ENCODE data around the gene LRRC2. TPM values are rescaled to one million over a fixed set of nuclear protein-coding genes. Genes with fewer than 3 reads are reported as not detected.

LRRC2 gene
- total RNA-seq, 3 donors from 2014 or later: 1.8 to 2.8 (median 2.5) TPM

DNA sequence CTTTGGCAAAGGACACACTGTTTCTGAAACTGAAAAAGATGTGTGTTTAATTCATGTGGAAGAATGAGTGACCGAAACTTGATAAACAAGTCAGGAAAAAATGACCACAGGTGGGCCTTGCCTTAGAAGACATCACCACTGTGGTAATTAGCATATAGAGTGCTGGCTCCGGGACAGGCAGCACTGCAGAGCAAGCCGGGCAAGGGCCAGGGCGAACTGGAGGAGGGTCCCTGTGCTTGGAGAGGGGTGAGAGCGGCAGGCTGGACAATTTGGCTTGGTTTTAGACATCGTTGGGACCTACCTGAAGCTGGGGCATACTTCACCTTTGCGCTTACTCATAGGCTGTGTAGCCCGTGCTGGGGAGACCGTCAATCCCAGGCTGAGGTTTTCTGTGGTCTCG is 60.1 kb downstream of the LRRC2 start:
- H3K9me3 ChIP-seq: no peaks in the 10 kb centered on the region
- no peaks in the 10 kb centered on the region for H3K4me1 ChIP-seq (ENCODE audit: low read depth)
- H3K4me3 ChIP-seq: no peak overlapping the region
- ATAC-seq: no peak
- H3K36me3 ChIP-seq (ENCODE audit: low read depth): no peaks in the 10 kb centered on the region
- DNase-seq: no peak
- TF ChIP-seq, protein P1, sequence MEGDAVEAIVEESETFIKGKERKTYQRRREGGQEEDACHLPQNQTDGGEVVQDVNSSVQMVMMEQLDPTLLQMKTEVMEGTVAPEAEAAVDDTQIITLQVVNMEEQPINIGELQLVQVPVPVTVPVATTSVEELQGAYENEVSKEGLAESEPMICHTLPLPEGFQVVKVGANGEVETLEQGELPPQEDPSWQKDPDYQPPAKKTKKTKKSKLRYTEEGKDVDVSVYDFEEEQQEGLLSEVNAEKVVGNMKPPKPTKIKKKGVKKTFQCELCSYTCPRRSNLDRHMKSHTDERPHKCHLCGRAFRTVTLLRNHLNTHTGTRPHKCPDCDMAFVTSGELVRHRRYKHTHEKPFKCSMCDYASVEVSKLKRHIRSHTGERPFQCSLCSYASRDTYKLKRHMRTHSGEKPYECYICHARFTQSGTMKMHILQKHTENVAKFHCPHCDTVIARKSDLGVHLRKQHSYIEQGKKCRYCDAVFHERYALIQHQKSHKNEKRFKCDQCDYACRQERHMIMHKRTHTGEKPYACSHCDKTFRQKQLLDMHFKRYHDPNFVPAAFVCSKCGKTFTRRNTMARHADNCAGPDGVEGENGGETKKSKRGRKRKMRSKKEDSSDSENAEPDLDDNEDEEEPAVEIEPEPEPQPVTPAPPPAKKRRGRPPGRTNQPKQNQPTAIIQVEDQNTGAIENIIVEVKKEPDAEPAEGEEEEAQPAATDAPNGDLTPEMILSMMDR (IDR thresholded peaks at IDR 0.05): no peak
- intact Hi-C loops (cut with DNase I, micrococcal nuclease): no loop called here

DNA sequence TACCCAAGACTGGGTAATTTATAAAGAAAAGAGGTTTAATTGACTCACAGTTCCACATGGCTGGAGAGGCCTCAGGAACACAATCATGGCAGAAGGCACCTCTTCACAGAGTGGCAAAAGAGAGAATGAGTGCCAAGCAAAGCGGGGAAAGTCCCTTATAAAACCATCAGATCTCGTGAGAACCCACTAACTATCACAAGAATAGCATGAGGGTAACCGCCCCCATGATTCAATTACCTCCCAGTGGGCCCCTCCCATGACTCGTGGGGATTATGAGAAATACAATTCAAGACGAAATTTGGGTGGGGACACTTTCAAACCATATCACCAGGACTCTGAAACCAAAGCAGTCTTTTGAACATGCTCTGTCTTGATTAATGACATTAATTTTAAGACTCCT is 61.3 kb downstream of the LRRC2 start:
- Histone ChIP-seq H3K4me3 (no peak overlapping the region), H3K9me3 (no peaks in the 10 kb centered on the region), H3K4me1 (ENCODE audit: low read depth) (no peaks in the 10 kb centered on the region), H3K36me3 (ENCODE audit: low read depth) (no peaks in the 10 kb centered on the region)
- TF ChIP-seq, protein P1 (IDR thresholded peaks at IDR 0.05): no peak
- intact Hi-C loops (cut with DNase I, micrococcal nuclease): no loop called here
- no peak for DNase-seq
- ATAC-seq: no peak

DNA sequence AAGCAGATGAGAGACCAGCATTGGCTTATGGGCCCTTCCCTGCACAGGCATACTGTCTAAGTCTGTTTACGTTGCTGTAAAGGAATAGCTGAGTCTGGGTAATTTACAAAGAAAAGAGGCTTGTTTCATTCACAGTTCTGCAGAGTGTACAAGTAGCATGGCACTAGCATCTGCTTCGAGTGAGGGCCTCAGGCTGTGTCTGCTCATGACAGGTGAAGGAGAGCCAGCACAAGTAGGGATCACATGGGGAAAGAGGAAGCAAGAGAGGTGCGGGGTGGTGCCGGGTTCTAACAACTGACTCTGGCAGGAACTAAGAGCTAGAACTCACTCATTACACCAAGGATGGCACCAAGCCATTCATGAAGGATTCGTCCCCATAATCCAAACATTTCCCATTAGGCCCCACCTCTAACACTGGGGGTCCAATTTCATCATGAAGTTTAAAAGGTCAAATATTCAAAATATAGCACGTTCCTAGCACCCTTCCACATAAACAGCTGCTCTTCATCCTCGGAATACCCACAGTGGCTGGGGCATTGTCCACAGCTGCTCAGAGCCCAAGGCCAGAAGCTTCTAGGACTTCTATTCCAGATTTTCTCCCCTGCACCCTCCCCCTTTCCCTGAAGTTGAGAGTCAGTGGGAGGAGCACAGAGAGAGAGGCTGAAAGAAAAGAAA is 62.8 kb downstream of the LRRC2 start:
- DNase-seq (no peak), ATAC-seq (no peak)
- intact Hi-C loops (cut with DNase I, micrococcal nuclease): no loop called here
- Histone ChIP-seq H3K36me3 (ENCODE audit: low read depth) (no peaks in the 10 kb centered on the region), H3K4me3 (no peak overlapping the region), H3K9me3 (no peaks in the 10 kb centered on the region), H3K4me1 (ENCODE audit: low read depth) (no peaks in the 10 kb centered on the region)
- TF ChIP-seq, protein P1 (IDR thresholded peaks at IDR 0.05): no peak

DNA sequence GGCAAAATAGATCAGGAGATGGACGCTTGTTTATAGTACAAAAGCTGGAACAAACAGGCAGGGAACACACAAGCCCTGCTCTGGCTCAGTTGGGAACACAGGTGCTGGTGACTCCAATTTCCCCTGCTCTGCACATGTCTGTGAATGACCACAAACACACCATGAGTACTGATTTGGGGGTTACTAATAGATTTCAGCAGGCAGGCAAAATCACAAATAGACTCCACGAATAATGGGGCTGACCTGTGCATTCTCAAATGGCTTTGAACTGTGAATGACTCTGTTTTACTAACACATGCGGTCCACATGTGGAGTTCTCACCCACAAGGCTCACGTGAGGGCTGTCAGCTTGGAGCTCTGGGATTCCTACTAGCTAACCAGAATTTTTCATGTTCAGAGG is 64.4 kb downstream of the LRRC2 start:
- Histone ChIP-seq H3K4me1 (ENCODE audit: low read depth) (no peaks in the 10 kb centered on the region), H3K36me3 (ENCODE audit: low read depth) (no peaks in the 10 kb centered on the region), H3K9me3 (no peaks in the 10 kb centered on the region), H3K4me3 (no peak overlapping the region)
- ATAC-seq: no peak
- no peak for DNase-seq
- TF ChIP-seq, protein P1 (IDR thresholded peaks at IDR 0.05): no peak
- intact Hi-C loops (cut with DNase I, micrococcal nuclease): no loop called here

DNA sequence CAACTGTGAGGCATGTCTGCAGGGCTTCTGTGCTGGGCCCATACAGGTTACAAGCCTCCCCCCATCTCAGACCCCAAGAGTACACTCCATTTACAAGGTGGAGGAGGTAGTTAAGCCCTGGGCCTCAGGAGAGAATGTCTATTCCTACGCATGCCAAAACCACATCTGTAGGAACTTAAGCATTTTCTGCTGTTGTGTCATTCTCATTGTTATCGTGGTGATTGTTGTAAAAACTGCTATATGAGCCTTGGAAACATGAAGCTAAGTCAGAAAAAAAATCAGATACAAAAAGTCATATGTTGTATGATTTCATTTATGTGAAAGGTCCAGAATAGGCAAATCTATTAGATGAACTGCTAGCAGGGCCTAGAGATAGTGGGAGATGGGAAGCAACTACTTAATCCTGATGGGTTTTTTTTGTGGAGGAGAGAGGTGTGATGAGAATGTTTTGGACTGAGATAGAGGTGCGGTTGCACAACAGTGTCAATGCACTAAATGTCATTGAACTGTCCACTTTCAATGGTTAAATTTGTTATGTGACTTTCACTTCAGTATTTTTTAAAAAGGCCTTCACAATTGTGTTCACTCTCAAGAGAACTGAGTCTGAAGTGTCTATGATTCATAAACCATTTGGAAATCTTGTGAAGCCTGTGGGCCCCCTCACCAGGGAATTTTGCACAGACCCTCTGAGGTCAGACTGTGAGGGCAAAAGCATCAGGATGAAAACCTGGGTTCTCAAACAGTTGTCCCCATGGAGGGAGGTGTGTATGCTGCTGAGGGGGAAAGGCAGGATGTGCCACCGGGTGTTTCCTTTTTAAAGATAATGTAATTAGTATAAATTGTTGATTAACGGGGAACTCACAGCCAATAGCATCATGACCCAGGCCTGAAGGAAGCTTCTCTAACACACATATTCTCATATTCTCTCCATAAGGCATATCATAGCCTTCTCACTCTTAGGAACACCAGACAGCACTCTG is 65.2 kb downstream of the LRRC2 start:
- TF ChIP-seq, protein P1 (IDR thresholded peaks at IDR 0.05): no peak
- Histone ChIP-seq H3K9me3 (no peaks in the 10 kb centered on the region), H3K4me3 (no peak overlapping the region), H3K36me3 (ENCODE audit: low read depth) (no peaks in the 10 kb centered on the region), H3K4me1 (ENCODE audit: low read depth) (no peaks in the 10 kb centered on the region)
- ATAC-seq: no peak
- no peak for DNase-seq
- intact Hi-C loops (cut with DNase I, micrococcal nuclease): no loop called here
